HG03066 (cell line): ENCODE measurements around the gene KRTAP4-3.
"Not testable (repeated sequence)": the region's sequence is repeated elsewhere in the genome, so short reads cannot be mapped to it uniquely, and the experiment has no call there.

Experiments
- ATAC-seq: cut with Tn5 transposase; IDR thresholded peaks from one replicate; pipeline ENCODE4 v1.9.1; 2021; ENCODE audit warnings: low read depth; ENCODE audit not compliant: unreplicated experiment

KRTAP4-3 gene

DNA sequence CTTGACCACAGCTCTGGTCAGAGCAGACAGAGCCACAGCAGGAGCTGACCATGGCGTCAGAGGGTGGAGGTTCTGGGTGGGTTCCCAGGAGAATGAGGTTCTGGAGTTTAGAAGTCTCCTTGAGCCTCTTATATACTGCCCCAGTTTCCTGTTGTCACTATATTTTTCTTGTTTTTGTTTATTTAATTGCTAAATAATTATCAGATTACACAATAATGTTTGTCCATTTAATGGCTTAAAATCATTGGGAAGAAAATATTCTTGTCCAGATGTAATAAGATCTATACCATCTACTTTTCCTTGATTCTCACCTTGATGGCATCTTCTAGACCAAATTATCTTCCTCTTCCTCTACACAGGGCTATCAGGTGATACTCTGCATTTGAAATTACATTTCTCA, at the start of gene KRTAP4-3:
Gene KRTAP4-3, minus strand, starts transcription at position 101 of the 400 bp plus-strand sequence. Its CDS starts 49 bp downstream, at position 52.
- ATAC-seq: no peak

DNA sequence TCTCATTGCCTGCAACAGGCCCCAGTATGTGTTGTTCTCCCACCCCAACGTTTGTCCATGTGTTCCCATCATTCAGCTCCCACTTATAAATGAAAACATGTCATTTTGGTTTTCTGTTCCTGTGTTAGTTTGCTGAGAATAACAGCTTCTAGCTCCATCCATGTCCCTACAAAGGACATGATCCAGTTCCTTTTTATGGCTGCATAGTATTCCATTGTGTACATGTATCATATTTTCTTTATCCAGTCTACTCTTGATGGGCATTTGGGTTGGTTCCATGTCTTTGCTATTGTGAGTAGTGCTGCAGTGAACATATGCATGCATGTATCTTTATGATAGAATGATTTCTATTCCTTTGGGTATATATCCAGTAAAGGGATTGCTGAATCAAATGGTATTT, 47.7 kb upstream of the KRTAP4-3 start:
- ATAC-seq: no peak

- ATAC-seq: no peak
These were observed 44.6 kb upstream of the KRTAP4-3 start for GRCh38 chr17:41212524-41213169.

DNA sequence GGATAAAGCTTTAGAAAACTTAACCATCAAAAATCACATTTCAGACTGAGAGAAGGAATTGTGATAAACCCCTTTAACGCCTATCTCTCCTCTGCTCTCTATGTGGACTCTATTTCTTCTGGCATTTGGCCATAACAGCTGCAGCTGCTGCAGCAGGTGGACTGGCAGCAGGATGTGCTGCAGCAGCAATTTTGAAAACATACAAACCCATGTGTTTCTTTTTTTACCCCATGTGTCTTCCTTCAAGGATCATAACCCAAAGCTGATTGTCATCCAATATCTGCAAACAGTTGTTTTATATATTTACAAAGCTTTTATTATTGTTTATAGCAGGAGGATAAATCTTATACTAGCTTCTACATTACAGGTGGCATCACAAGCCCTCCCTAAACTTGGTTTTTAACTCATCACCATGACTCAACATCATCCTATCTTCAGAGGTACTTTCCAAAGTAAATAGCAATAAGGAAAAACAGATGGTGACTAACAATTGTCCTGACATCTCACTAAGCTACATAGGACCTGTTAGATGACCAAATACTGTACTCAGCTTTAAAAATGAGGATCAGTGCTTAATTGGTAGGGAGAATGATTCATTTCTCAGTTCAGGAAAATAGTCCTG, 43.9 kb upstream of the KRTAP4-3 start:
- ATAC-seq: no peak

DNA sequence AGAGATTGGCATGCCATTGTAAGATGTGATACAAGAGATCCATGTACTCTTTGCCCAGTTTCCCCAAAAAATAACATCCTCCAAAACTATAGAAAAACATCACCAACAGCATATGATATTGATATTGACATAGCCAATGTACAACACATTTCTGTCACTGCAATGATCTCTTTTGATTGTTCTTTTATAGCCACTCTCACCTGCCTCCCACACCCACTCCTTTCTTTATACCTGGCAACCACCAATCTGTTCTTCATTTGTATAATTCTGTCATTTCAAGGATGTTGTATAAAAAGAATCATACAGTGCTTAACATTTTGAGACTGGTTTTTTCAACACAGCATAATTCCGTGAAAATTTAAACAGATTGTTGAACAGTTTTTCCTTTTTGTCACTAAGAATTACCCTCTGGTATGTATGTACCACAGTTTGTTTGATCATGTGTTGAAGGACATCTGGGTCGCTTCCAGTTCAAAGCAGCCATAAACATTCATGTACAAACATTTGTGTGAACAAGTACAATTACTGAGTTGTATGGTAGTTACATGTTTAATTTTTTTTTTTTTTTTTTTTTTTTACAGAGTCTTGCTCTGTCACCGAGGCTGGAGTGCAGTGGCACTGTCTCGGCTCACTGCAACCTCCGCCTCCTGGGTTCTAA, 31.5 kb upstream of the KRTAP4-3 start:
- no peak for ATAC-seq

DNA sequence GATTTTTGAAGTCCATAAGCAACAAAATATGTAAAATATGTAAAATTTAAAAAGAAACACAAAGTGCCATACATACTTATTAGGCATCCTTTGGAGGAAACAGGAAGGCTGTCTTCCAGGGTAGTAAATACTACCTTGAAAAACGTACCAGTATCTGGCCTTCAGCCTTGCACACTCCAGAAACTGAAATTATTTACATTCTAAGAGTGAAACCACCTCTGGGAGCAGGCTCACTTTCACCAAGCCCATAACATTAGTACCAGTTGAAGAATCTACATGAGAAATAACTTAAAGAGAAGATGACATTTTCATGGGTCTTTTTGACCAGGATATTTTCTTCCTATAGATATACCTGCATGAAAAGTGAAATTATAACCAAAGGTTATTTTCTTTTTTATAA, 28.0 kb upstream of the KRTAP4-3 start:
- ATAC-seq: no peak

DNA sequence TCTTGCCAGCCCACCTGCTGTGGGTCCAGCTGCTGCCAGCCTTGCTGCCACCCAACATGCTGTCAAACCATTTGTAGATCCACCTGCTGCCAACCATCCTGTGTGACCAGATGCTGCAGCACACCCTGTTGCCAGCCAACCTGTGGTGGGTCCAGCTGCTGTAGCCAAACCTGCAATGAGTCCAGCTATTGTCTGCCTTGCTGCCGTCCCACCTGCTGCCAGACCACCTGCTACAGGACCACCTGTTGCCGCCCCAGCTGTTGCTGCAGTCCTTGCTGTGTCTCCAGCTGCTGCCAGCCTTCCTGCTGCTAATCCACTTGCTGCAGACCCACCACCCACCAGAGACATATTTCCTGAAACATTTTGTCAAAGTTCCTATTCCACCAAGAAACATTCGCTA, 22.3 kb upstream of the KRTAP4-3 start:
- ATAC-seq: no peak

DNA sequence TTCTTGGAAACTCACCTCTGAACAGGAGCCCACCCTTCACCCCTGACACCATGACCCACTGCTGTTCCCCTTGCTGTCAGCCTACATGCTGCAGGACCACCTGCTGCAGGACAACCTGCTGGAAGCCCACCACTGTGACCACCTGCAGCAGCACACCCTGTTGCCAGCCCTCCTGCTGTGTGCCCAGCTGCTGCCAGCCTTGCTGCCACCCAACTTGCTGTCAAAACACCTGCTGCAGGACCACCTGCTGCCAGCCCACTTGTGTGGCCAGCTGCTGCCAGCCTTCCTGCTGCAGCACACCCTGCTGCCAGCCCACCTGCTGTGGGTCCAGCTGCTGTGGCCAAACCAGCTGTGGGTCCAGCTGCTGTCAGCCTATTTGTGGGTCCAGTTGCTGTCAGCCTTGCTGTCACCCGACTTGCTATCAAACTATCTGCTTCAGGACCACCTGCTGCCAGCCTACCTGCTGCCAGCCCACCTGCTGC, 21.9 kb upstream of the KRTAP4-3 start, which contains the start of gene KRTAP9-1:
Gene KRTAP9-1, plus strand, starts transcription at position 51 of the 482 bp plus-strand sequence. Its CDS starts 0 bp downstream, at position 51.
- not testable (repeated sequence) for ATAC-seq

DNA sequence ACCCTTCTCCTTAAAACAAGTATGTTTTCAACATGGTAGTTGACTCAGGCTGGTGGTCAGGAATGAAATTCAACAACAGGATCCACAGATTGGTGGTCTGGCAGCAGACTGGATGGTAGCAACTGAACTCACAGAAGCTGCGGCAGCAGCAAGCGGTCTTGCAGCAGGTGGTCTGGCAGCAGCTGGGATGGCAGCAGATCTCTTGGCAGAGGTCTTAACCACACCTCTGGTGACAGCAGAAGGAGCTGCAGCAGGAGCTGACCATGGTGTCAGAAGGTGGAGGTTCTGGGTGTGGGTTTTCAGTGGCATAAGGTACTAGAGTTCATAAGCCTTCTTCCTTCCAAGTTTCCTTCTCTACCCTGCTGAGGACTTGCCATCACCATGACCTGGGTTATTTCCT, 18.9 kb upstream of the KRTAP4-3 start:
- no peak for ATAC-seq

GRCh38 chr17:41185001-41185400, 17.0 kb upstream of the KRTAP4-3 start:
- no peak for ATAC-seq

DNA sequence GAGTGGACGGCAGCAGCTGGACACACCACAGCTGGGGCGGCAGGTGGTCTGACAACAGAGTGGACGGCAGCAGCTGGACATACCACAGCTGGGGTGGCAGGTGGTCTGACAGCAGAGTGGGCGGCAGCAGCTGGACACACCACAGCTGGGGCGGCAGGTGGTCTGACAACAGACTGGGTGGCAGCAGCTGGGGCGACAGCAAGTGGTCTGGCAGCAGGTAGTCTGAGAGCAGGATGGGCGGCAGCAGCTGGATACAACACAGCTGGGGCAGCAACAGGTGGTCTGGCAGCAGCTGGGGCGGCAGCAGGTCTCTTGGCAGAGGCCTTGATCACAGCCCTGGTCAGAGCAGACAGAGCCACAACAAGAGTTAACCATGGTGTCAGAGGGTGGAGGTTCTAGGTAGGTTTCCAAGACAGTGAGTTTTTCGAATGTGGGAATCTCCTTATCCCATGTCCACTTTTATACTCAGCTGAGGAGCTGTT, 16.5 kb upstream of the KRTAP4-3 start, which contains the start of gene KRTAP4-1:
Gene KRTAP4-1, minus strand, starts transcription at position 432 of the 482 bp plus-strand sequence. Its CDS starts 57 bp downstream, at position 375.
- ATAC-seq: no peak

DNA sequence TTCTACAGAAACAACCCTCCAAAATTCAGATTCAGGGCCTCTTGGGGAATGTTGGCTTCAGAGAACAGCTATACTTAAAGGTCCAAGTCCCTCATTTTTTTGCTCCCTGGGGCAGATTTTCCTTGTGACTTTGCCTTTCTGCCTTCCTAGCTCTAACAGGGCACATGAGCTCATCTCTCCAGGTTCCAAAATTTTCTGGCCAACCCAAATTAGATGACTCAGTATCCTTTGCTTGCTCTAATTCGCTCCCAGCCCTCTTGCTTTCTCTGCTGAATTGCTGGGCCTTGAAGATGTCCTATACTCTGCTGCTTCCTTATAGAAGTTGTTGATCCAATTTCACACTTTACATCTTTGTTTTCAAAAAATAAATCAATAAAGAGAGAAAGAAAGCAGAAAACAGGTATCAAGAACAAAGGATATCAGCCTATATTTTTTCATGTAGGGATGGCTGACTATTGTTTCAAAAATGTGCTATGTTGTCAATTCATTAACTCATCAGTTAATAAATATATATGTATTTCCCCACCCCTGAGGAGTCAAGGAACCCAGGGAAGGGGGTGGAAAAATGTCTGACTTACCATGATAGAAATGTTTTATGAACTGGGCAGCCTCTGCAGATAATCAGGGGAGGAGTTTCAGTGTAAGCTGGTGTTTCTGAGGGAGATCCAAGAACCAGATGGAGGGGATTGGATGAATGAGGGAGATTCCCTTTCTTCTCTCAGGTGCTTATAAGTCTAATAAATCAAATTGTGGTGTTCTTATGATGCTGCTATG, 11.0 kb upstream of the KRTAP4-3 start:
- no peak for ATAC-seq

DNA sequence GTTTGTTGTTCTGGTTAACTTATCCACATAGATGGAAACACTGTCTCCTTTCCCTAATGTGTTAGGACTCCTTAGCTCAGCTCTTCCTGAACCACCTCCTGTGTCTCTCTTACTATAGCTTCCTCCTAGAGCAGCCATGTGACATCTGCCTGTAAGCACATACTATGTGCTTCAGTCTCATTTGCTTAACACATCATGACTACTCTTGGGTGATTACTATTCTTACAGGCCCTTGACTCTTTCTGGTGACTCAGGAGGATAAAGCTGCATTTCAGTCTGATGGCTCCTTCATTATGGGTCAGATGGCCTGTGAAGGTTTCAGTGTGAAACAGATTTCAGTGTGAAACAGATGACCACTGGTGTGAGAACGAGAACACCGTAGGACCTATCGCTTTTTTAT, 10.3 kb upstream of the KRTAP4-3 start:
- no peak for ATAC-seq

GRCh38 chr17:41177727-41178271, 9.8 kb upstream of the KRTAP4-3 start, which contains the start of gene KRTAP4-2:
TSS of gene KRTAP4-2 (minus strand) at chr17:41178221. CDS start at chr17:41178164, 57 bp downstream.
- ATAC-seq: no peak

DNA sequence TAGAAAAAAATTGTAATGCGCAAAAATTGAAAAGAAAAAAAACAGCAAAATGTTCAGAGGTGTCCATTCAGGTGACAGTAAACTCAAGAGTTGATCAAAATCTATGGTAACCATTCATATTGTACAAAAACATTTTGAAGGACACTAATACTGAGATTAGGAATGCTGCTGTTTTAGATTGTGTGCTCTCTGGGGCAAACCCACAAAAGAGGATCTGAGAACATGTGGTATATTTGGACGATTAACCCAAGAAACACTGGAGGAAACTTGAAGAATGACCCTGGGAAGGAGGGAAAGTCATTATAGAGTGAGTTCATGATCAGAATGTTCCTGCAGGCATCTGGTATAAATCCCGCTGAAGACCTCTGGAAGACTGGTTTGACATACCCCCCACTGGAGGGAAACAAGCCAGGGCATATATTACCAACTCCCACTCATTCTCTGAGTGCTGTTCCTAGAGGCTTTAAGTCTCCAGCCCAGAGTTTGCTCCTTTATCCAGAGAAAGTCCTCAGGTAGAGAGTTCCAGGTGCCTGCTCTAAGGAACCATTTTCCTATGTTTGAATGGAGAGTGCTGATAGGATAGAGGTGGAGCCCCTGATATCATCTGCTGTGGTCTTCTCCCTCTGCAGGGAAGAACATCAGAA, 8.8 kb upstream of the KRTAP4-3 start:
- ATAC-seq: no peak

GRCh38 chr17:41171886-41172285, 3.9 kb upstream of the KRTAP4-3 start:
- ATAC-seq: no peak

GRCh38 chr17:41167561-41167960, 460 bp downstream of the KRTAP4-3 start:
- ATAC-seq: no peak

DNA sequence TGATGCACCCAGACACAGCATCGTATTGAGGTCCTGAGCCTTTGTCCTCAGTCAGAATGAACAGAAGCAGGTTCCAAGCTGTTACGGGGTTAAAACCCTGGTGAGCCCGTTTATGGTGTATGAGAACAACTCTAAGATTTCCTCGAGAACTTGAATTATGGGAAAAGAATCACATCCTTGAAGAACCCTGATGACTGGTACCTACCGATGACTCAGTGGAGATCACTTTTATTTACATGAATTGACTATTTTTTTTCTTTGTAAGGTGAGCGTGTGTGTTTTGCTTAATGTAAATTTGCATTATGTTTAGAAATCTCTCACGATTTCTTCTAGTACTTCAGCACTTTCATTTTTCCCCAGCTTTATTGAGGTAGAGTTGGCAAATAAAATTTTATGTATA, 4.2 kb downstream of the KRTAP4-3 start:
- ATAC-seq: no peak

GRCh38 chr17:41160648-41161047, 7.4 kb downstream of the KRTAP4-3 start, which contains the start of gene KRTAP4-4:
TSS of gene KRTAP4-4 (minus strand) at chr17:41160748. CDS start at chr17:41160691, 57 bp downstream.
- ATAC-seq: no peak
